Osteoblast (primary cell): Measurements from ENCODE around the gene CARD14. TPM values are rescaled to one million over a fixed set of nuclear protein-coding genes. Genes with fewer than 3 reads are reported as not detected.

Experiments
- DNase-seq: peaks from one replicate; pipeline ENCODE4 v3.0.0; 2011; ENCODE audit warnings: low spot score, mixed read lengths; ENCODE audit not compliant: insufficient read length; ENCODE audit errors: missing footprints
- H2AFZ ChIP-seq: 2 replicates; pipeline ENCODE4 v1.6.0; 2011; ENCODE audit warnings: mild to moderate bottlenecking, low read length
- H3K27ac ChIP-seq: 2 replicates; pipeline ENCODE4 v1.5.1; 2011; ENCODE audit warnings: mild to moderate bottlenecking, low read depth, low read length, moderate library complexity
- H3K27me3 ChIP-seq: 2 replicates; pipeline ENCODE4 v1.6.0; 2012; ENCODE audit warnings: mild to moderate bottlenecking, control low read depth, inconsistent platforms, low read length, moderate library complexity; ENCODE audit not compliant: insufficient read depth
- H3K36me3 ChIP-seq: 2 replicates; pipeline ENCODE4 v1.5.1; 2011; ENCODE audit warnings: mild to moderate bottlenecking, low read length, control low read depth, moderate library complexity; ENCODE audit not compliant: insufficient read depth
- H3K4me1 ChIP-seq: 2 replicates; pipeline ENCODE4 v1.5.1; 2011; ENCODE audit warnings: mild to moderate bottlenecking, low read length, control low read depth, moderate library complexity; ENCODE audit not compliant: insufficient read depth
- H3K4me2 ChIP-seq: 2 replicates; pipeline ENCODE4 v1.6.0; 2011; ENCODE audit warnings: mild to moderate bottlenecking, low read length; ENCODE audit not compliant: insufficient read depth
- H3K4me3 ChIP-seq: fragments of 200-600 bp; sonication (generic); 3 replicates; pipeline ENCODE4 v1.5.1; 2012; ENCODE audit warnings: mild to moderate bottlenecking, low read length, inconsistent platforms; ENCODE audit not compliant: insufficient read depth
- H3K79me2 ChIP-seq: 2 replicates; pipeline ENCODE4 v1.6.0; 2012; ENCODE audit warnings: mild to moderate bottlenecking, low read length, control low read depth, inconsistent platforms; ENCODE audit not compliant: insufficient read depth
- H3K9me3 ChIP-seq: 2 replicates; pipeline ENCODE4 v1.5.1; 2011; ENCODE audit warnings: low read depth, low read length, control low read depth
- H4K20me1 ChIP-seq: 2 replicates; pipeline ENCODE4 v1.6.0; 2012; ENCODE audit warnings: mild to moderate bottlenecking, low read length, control low read depth; ENCODE audit not compliant: insufficient read depth
- total RNA-seq: library from RNA; depleted of rRNA; stranded (reverse); fragments of >200 nt; gene quantifications from 2 replicates; pipeline ENCODE4 v1.2.3, GENCODE V29; 2012
- TF ChIP-seq, protein P1 (sequence below): IDR thresholded peaks from 2 replicates; pipeline ENCODE4 v1.5.1; 2011; ENCODE audit warnings: mild to moderate bottlenecking, low read depth, low read length, moderate library complexity; ENCODE audit errors: extremely low read depth

Gene CARD14
- total RNA-seq, 1 donor = not detected

- no peak overlapping the region for H3K27ac ChIP-seq
- peak overlapping the region; percentile 47 for H3K4me3 ChIP-seq
- peak; percentile 91 for DNase-seq
- no peaks in the 10 kb centered on the region for H3K36me3 ChIP-seq
- peaks cover 16% of the 10 kb centered on the region for H3K27me3 ChIP-seq
- TF ChIP-seq, protein P1, sequence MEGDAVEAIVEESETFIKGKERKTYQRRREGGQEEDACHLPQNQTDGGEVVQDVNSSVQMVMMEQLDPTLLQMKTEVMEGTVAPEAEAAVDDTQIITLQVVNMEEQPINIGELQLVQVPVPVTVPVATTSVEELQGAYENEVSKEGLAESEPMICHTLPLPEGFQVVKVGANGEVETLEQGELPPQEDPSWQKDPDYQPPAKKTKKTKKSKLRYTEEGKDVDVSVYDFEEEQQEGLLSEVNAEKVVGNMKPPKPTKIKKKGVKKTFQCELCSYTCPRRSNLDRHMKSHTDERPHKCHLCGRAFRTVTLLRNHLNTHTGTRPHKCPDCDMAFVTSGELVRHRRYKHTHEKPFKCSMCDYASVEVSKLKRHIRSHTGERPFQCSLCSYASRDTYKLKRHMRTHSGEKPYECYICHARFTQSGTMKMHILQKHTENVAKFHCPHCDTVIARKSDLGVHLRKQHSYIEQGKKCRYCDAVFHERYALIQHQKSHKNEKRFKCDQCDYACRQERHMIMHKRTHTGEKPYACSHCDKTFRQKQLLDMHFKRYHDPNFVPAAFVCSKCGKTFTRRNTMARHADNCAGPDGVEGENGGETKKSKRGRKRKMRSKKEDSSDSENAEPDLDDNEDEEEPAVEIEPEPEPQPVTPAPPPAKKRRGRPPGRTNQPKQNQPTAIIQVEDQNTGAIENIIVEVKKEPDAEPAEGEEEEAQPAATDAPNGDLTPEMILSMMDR = no peak
- peak overlapping the region; percentile 44 for H2AFZ ChIP-seq
- no peaks in the 10 kb centered on the region for H4K20me1 ChIP-seq
- H3K9me3 ChIP-seq = no peaks in the 10 kb centered on the region
- peak overlapping the region; percentile 64 for H3K4me2 ChIP-seq
- H3K79me2 ChIP-seq = no peaks in the 10 kb centered on the region
- H3K4me1 ChIP-seq = peaks cover 2% of the 10 kb centered on the region
Observed at GRCh38 chr17:80187515-80187941, 17.7 kb downstream of the CARD14 start.

DNA sequence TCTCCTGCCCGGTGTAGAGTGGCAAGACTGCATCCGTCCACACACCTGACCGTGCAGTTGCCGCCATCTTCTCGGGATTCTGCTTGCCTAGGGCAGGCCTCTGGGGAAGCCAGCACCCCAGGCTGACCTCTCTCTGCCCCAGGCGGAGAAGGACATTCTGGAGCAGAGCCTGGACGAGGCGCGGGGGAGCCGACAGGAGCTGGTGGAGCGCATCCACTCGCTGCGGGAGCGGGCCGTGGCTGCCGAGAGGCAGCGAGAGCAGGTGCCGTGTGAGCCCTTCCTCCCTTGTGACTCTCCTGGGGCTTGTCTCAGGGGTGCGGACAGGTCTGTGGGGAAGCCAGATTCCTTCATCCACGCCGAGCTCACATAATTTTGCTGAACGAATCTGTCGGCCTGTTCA is 19.8 kb downstream of the CARD14 start:
- H3K4me3 ChIP-seq = no peak overlapping the region
- H3K36me3 ChIP-seq = no peaks in the 10 kb centered on the region
- no peak overlapping the region for H3K27ac ChIP-seq
- H3K9me3 ChIP-seq = no peaks in the 10 kb centered on the region
- peaks cover 19% of the 10 kb centered on the region for H3K27me3 ChIP-seq
- no peak overlapping the region for H3K4me2 ChIP-seq
- TF ChIP-seq, protein P1 = no peak
- no peak for DNase-seq
- peaks cover 2% of the 10 kb centered on the region for H3K4me1 ChIP-seq
- no peak overlapping the region for H2AFZ ChIP-seq
- H3K79me2 ChIP-seq = no peaks in the 10 kb centered on the region
- no peaks in the 10 kb centered on the region for H4K20me1 ChIP-seq

DNA sequence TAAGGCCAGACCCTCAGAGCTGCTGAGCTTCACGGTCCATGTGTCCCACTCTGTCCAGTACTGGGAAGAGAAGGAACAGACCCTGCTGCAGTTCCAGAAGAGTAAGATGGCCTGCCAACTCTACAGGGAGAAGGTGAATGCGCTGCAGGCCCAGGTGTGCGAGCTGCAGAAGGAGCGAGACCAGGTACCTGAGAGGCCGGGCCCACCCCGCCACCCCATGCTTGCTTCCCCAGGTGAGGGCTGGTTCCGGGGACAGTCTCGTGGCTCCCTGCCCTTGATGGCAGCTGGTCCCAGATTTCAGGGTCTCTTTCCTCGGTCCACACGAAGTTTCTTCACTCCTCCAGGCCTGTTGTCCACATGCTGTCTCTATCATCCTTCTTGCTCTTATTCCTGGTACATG is 20.9 kb downstream of the CARD14 start:
- Histone ChIP-seq H3K27me3 (peaks cover 19% of the 10 kb centered on the region), H4K20me1 (no peaks in the 10 kb centered on the region), H3K9me3 (no peaks in the 10 kb centered on the region), H3K36me3 (no peaks in the 10 kb centered on the region), H3K4me2 (no peak overlapping the region), H2AFZ (no peak overlapping the region), H3K27ac (no peak overlapping the region), H3K79me2 (no peaks in the 10 kb centered on the region), H3K4me1 (peaks cover 2% of the 10 kb centered on the region), H3K4me3 (no peak overlapping the region)
- TF ChIP-seq, protein P1 = no peak
- no peak for DNase-seq

GRCh38 chr17:80191192-80191591 is 21.4 kb downstream of the CARD14 start:
- Histone ChIP-seq H3K27me3 (peaks cover 16% of the 10 kb centered on the region), H3K9me3 (no peaks in the 10 kb centered on the region), H3K4me2 (no peak overlapping the region), H3K4me3 (no peak overlapping the region), H3K4me1 (peaks cover 2% of the 10 kb centered on the region), H4K20me1 (no peaks in the 10 kb centered on the region), H3K27ac (no peak overlapping the region), H3K79me2 (no peaks in the 10 kb centered on the region), H2AFZ (no peak overlapping the region), H3K36me3 (no peaks in the 10 kb centered on the region)
- TF ChIP-seq, protein P1 = no peak
- no peak for DNase-seq
